Measurements from ENCODE around the gene KCTD16. TPM values are rescaled to one million over a fixed set of nuclear protein-coding genes. Genes with fewer than 3 reads are reported as not detected.

Gene KCTD16
- total RNA-seq, 1 donor from 2014 or later: 5.6 TPM

GRCh38 chr5:144209361-144209760 lies 38.7 kb downstream of the KCTD16 start:
- FAIRE-seq: no peak
- no peak overlapping the region for H3K4me2 ChIP-seq (ENCODE audit: low read length)

GRCh38 chr5:144210655-144211054 lies 40.0 kb downstream of the KCTD16 start:
- FAIRE-seq (no peak), DNase-seq (ENCODE audit: low read depth) (no peak)
- Histone ChIP-seq H3K9ac (ENCODE audit: low read length) (no peak overlapping the region), H3K27me3 (ENCODE audit: insufficient read depth, low read length) (no peaks in the 10 kb centered on the region), H3K4me2 (ENCODE audit: low read length) (no peak overlapping the region), H3K27ac (ENCODE audit: low read depth, low read length) (no peak overlapping the region), H3K36me3 (ENCODE audit: insufficient read depth, low read length) (no peaks in the 10 kb centered on the region), H3K9me3 (ENCODE audit: insufficient read depth, low read depth, low read length) (no peaks in the 10 kb centered on the region), H4K20me1 (ENCODE audit: insufficient read depth, low read length) (no peaks in the 10 kb centered on the region), H3K4me1 (ENCODE audit: insufficient read depth, low read length) (no peaks in the 10 kb centered on the region), H3K79me2 (ENCODE audit: insufficient read depth, low read length) (no peaks in the 10 kb centered on the region), H3K4me3 (ENCODE audit: insufficient read depth, low read depth, low read length) (no peak overlapping the region), H2AFZ (ENCODE audit: low read depth, low read length) (no peak overlapping the region)
- Mint-ChIP-seq H3K36me3 (ENCODE audit: low read depth, unreplicated experiment) (no peaks in the 10 kb centered on the region), H3K9me3 (ENCODE audit: unreplicated experiment) (no peaks in the 10 kb centered on the region), H3K27me3 (ENCODE audit: low read depth, unreplicated experiment) (peaks cover 2% of the 10 kb centered on the region), H3K4me3 (ENCODE audit: unreplicated experiment) (no peak overlapping the region), H3K4me1 (ENCODE audit: low read depth, unreplicated experiment) (peaks cover 8% of the 10 kb centered on the region), H3K27ac (ENCODE audit: unreplicated experiment) (no peak overlapping the region)
- no peak for TF ChIP-seq EZH2 (IDR thresholded peaks at IDR 0.05; ENCODE audit: insufficient read depth, low read length)
- no peak for TF ChIP-seq CTCF (IDR thresholded peaks at IDR 0.05; ENCODE audit: insufficient read depth, low read depth, low read length)

More at GRCh38 chr5:144209361-144209760, 38.7 kb downstream of the KCTD16 start:
- Histone ChIP-seq H3K79me2 (ENCODE audit: insufficient read depth, low read length) (no peaks in the 10 kb centered on the region), H3K9me3 (ENCODE audit: insufficient read depth, low read depth, low read length) (no peaks in the 10 kb centered on the region), H2AFZ (ENCODE audit: low read depth, low read length) (no peak overlapping the region), H3K27ac (ENCODE audit: low read depth, low read length) (no peak overlapping the region), H3K36me3 (ENCODE audit: insufficient read depth, low read length) (no peaks in the 10 kb centered on the region), H3K27me3 (ENCODE audit: insufficient read depth, low read length) (no peaks in the 10 kb centered on the region), H3K4me1 (ENCODE audit: insufficient read depth, low read length) (peaks cover 6% of the 10 kb centered on the region), H3K4me3 (ENCODE audit: insufficient read depth, low read depth, low read length) (no peak overlapping the region), H3K9ac (ENCODE audit: low read length) (no peak overlapping the region), H4K20me1 (ENCODE audit: insufficient read depth, low read length) (no peaks in the 10 kb centered on the region)
- H3K27me3 Mint-ChIP-seq (ENCODE audit: low read depth, unreplicated experiment): peaks cover 2% of the 10 kb centered on the region
- H3K9me3 Mint-ChIP-seq (ENCODE audit: unreplicated experiment): no peaks in the 10 kb centered on the region
- no peaks in the 10 kb centered on the region for H3K36me3 Mint-ChIP-seq (ENCODE audit: low read depth, unreplicated experiment)
- H3K4me1 Mint-ChIP-seq (ENCODE audit: low read depth, unreplicated experiment): peaks cover 10% of the 10 kb centered on the region
- TF ChIP-seq EZH2 (IDR thresholded peaks at IDR 0.05; ENCODE audit: insufficient read depth, low read length) (no peak), CTCF (IDR thresholded peaks at IDR 0.05; ENCODE audit: insufficient read depth, low read depth, low read length) (no peak)
- no peak overlapping the region for H3K4me3 Mint-ChIP-seq (ENCODE audit: unreplicated experiment)
- H3K27ac Mint-ChIP-seq (ENCODE audit: unreplicated experiment): no peak overlapping the region
- no peak for DNase-seq (ENCODE audit: low read depth)

- no peak overlapping the region for H2AFZ ChIP-seq (ENCODE audit: low read depth, low read length)
- no peaks in the 10 kb centered on the region for H3K79me2 ChIP-seq (ENCODE audit: insufficient read depth, low read length)
- no peaks in the 10 kb centered on the region for H4K20me1 ChIP-seq (ENCODE audit: insufficient read depth, low read length)
- H3K4me2 ChIP-seq (ENCODE audit: low read length): no peak overlapping the region
- no peak overlapping the region for H3K27ac Mint-ChIP-seq (ENCODE audit: unreplicated experiment)
- no peak overlapping the region for H3K27ac ChIP-seq (ENCODE audit: low read depth, low read length)
- H3K9me3 ChIP-seq (ENCODE audit: insufficient read depth, low read depth, low read length): no peaks in the 10 kb centered on the region
- H3K4me3 Mint-ChIP-seq (ENCODE audit: unreplicated experiment): no peak overlapping the region
- H3K4me1 Mint-ChIP-seq (ENCODE audit: low read depth, unreplicated experiment): no peaks in the 10 kb centered on the region
- H3K9ac ChIP-seq (ENCODE audit: low read length): no peak overlapping the region
- TF ChIP-seq EZH2 (IDR thresholded peaks at IDR 0.05; ENCODE audit: insufficient read depth, low read length): no peak
- no peak for TF ChIP-seq CTCF (IDR thresholded peaks at IDR 0.05; ENCODE audit: insufficient read depth, low read depth, low read length)
- FAIRE-seq (no peak), DNase-seq (ENCODE audit: low read depth) (no peak)
- H3K4me3 ChIP-seq (ENCODE audit: insufficient read depth, low read depth, low read length): no peak overlapping the region
- no peaks in the 10 kb centered on the region for H3K36me3 Mint-ChIP-seq (ENCODE audit: low read depth, unreplicated experiment)
- H3K27me3 Mint-ChIP-seq (ENCODE audit: low read depth, unreplicated experiment): no peaks in the 10 kb centered on the region
- peaks cover 3% of the 10 kb centered on the region for H3K9me3 Mint-ChIP-seq (ENCODE audit: unreplicated experiment)
- no peaks in the 10 kb centered on the region for H3K4me1 ChIP-seq (ENCODE audit: insufficient read depth, low read length)
- no peaks in the 10 kb centered on the region for H3K36me3 ChIP-seq (ENCODE audit: insufficient read depth, low read length)
- no peaks in the 10 kb centered on the region for H3K27me3 ChIP-seq (ENCODE audit: insufficient read depth, low read length)
Observed at GRCh38 chr5:144219869-144220268, 49.2 kb downstream of the KCTD16 start.
